B cell (primary cell): ENCODE measurements around the gene CCBE1. TPM values are rescaled to one million over a fixed set of nuclear protein-coding genes. Genes with fewer than 3 reads are reported as not detected.

Experiments used
- ATAC-seq: fragments of 200-7000 bp; cut with Tn5 transposase; one replicate; pipeline ENCODE4 v1.10.0; 2021; ENCODE audit warnings: low read depth, mild to moderate bottlenecking, moderate number of reproducible peaks, moderate library complexity
- CTCF ChIA-PET: fragments of 350-600 bp; sonication (Branson Sonifier 250); formaldehyde crosslinking; loops from one replicate; lab custom pipeline; 2021; ENCODE audit warnings: antibody characterized with exemption, inconsistent platforms; lab: Charles Lee
- POLR2A ChIA-PET: fragments of 350-600 bp; sonication (Branson Sonifier 250); formaldehyde crosslinking; loops from one replicate; lab custom pipeline; 2021; ENCODE audit warnings: antibody characterized with exemption; lab: Charles Lee
- DNase-seq: peaks from one replicate; pipeline ENCODE4 v3.0.0; 2013
- H2AFZ ChIP-seq: 2 replicates; pipeline ENCODE4 v1.6.1; 2012; ENCODE audit warnings: mild to moderate bottlenecking, low read depth, low read length; ENCODE audit not compliant: insufficient read depth, poor library complexity, severe bottlenecking
- H3K27ac ChIP-seq, 2 donors: 1 replicate in 1 of 2; 2 replicates in 1 of 2; pipeline ENCODE4 v1.5.1; 2012 to 2013; ENCODE audit warnings: low read length in 2 of 2, mild to moderate bottlenecking in 2 of 2, moderate library complexity in 1 of 2
- H3K27me3 ChIP-seq, 4 experiments: fragments of 200-600 bp in 1 of 4; sonication (generic) in 1 of 4; replicated peaks in 1 of 4; 1 replicate in 2 of 4; 2 replicates in 2 of 4; pipeline versions ENCODE4 v1.6.1 to v1.7.0; 2013 to 2016; ENCODE audit warnings: low read length in 3 of 4, mild to moderate bottlenecking in 2 of 4, mixed read lengths in 1 of 4, moderate library complexity in 1 of 4; ENCODE audit not compliant: insufficient read depth in 4 of 4, control insufficient read depth in 3 of 4; ENCODE audit errors: control extremely low read depth in 1 of 4
- H3K36me3 ChIP-seq, 2 experiments: replicated peaks in 1 of 2; 1 replicate in 1 of 2; 2 replicates in 1 of 2; pipeline versions ENCODE4 v1.6.1 to v1.7.1; 2013; ENCODE audit warnings: low read length in 1 of 2; ENCODE audit not compliant: insufficient read depth in 2 of 2, control insufficient read depth in 1 of 2; ENCODE audit errors: control extremely low read depth in 1 of 2, extremely low read depth in 1 of 2
- H3K4me1 ChIP-seq, 2 donors: fragments of 200-600 bp in 1 of 2; sonication (generic) in 1 of 2; 1 replicate in 1 of 2; 2 replicates in 1 of 2; pipeline versions ENCODE4 v1.5.1 to v1.6.1; 2013 to 2017; ENCODE audit warnings: low read length in 2 of 2; ENCODE audit not compliant: control insufficient read depth in 2 of 2, insufficient read depth in 2 of 2
- H3K4me2 ChIP-seq: replicated peaks from 2 replicates; pipeline ENCODE3; 2012; ENCODE audit warnings: mild to moderate bottlenecking, low read depth, low read length; ENCODE audit not compliant: poor library complexity, severe bottlenecking
- H3K4me3 ChIP-seq, 5 experiments: fragments of 200-600 bp in 1 of 5; sonication (generic) in 1 of 5; 1 replicate in 3 of 5; 2 replicates in 2 of 5; pipeline versions ENCODE4 v1.5.1 to v1.7.0; 2011 to 2016; ENCODE audit warnings: low read length in 4 of 5, mild to moderate bottlenecking in 4 of 5, low read depth in 2 of 5, control low read depth in 1 of 5, moderate library complexity in 1 of 5; ENCODE audit not compliant: insufficient read depth in 1 of 5; ENCODE audit errors: control extremely low read depth in 1 of 5, extremely low read depth in 1 of 5
- H3K79me2 ChIP-seq: fragments of 200-600 bp; sonication (generic); one replicate; pipeline ENCODE4 v1.6.0; 2016; ENCODE audit warnings: low read length; ENCODE audit not compliant: control insufficient read depth, insufficient read depth
- H3K9ac ChIP-seq: fragments of 200-600 bp; sonication (generic); 2 replicates; pipeline ENCODE4 v1.6.1; 2017; ENCODE audit warnings: mild to moderate bottlenecking, low read length, moderate library complexity
- H3K9me3 ChIP-seq, 3 donors: one replicate each; pipeline versions ENCODE4 v1.6.1 to v1.7.1; 2013; ENCODE audit warnings: low read length in 2 of 3; ENCODE audit not compliant: control insufficient read depth in 2 of 3, insufficient read depth in 1 of 3; ENCODE audit errors: control extremely low read depth in 1 of 3
- H4K20me1 ChIP-seq: 2 replicates; pipeline ENCODE4 v1.6.0; 2012; ENCODE audit warnings: mild to moderate bottlenecking, low read length; ENCODE audit not compliant: insufficient read depth, control insufficient read depth, poor library complexity, severe bottlenecking
- H3K27ac Mint-ChIP-seq: one replicate; pipeline ENCODE4 v1.8.0; 2021; ENCODE audit warnings: mixed read lengths
- H3K27me3 Mint-ChIP-seq: one replicate; pipeline ENCODE4 v1.8.0; 2021; ENCODE audit warnings: mixed read lengths
- H3K4me1 Mint-ChIP-seq: one replicate; pipeline ENCODE4 v1.8.0; 2021; ENCODE audit warnings: mixed read lengths
- H3K4me3 Mint-ChIP-seq: one replicate; pipeline ENCODE4 v1.8.0; 2021; ENCODE audit warnings: mixed read lengths
- H3K9me3 Mint-ChIP-seq: one replicate; pipeline ENCODE4 v1.8.0; 2022; ENCODE audit warnings: mixed read lengths; ENCODE audit not compliant: insufficient read depth
- EZH2 ChIP-seq: IDR thresholded peaks from 2 replicates; pipeline ENCODE4 v1.6.1; 2012; ENCODE audit warnings: borderline replicate concordance, low read depth, mild to moderate bottlenecking, moderate library complexity, low read length; ENCODE audit not compliant: insufficient read depth, poor library complexity, severe bottlenecking
- WGBS: methylation state at CpG from one replicate; pipeline ENCODE4 v1.1.5; 2013; ENCODE audit warnings: missing lambda C conversion rate; ENCODE audit not compliant: insufficient coverage; 5-methylcytosine and 5-hydroxymethylcytosine counted together
- intact Hi-C: fragments of 100-400 bp; cut with micrococcal nuclease; formaldehyde crosslinking; loops from one replicate; pipeline ENCODE4 v1.10.0; 2022
- polyA plus RNA-seq: library from polyadenylated mRNA; depleted of rRNA; stranded (reverse); fragments of >200 nt; gene quantifications from 2 replicates; pipeline ENCODE4 v1.2.3, GENCODE V29; 2012
- total RNA-seq, 2 donors: library from RNA; stranded (reverse); fragments of 120-200 nt in 1 of 2; gene quantifications; 1 replicate in 1 of 2; 2 replicates in 1 of 2; pipeline versions ENCODE4 v1.2.3 to v1.2.4, GENCODE V29; 2013 to 2022
- TF ChIP-seq, protein P1 (sequence below): fragments of 200-600 bp; IDR thresholded peaks from one replicate; pipeline ENCODE4 v1.8.0; 2022; ENCODE audit warnings: antibody characterized with exemption, mild to moderate bottlenecking

Gene CCBE1
- total and polyA plus RNA-seq, 2 donors (not counting 1 experiment from before 2014, with no cell fraction given): not detected

DNA sequence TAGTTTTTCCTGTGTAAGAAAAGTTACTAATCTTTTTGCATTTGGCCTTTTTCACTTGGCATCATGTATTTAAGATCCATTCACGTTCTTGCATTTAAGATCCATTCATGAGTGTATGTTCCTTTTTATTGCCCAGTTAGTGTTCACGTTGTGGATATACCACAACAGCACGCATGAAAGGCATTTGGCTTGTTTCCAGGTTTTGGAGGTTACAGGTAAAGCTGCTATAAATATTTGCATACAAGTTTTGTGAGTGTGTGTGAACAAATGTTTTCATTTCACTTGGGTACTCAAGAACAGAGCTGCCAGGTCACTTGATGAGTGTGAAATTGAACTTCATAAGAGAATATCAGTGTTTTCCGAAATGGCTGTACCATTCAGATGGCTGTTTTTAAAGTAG lies 121.2 kb downstream of the CCBE1 start:
- Mint-ChIP-seq H3K4me3 (no peak overlapping the region), H3K27me3 (peaks cover 5% of the 10 kb centered on the region), H3K27ac (no peak overlapping the region), H3K4me1 (no peaks in the 10 kb centered on the region), H3K9me3 (no peaks in the 10 kb centered on the region)
- POLR2A ChIA-PET: no interaction called here
- H4K20me1 ChIP-seq: no peaks in the 10 kb centered on the region
- no peak for DNase-seq
- no peak overlapping the region for H3K9ac ChIP-seq
- intact Hi-C loops: no loop called here
- WGBS: 94% methylated on average over 2 of the region's 4 CpGs
- ATAC-seq: no peak
- no peak overlapping the region for H3K4me2 ChIP-seq
- H3K27me3 ChIP-seq: no peaks in the 10 kb centered on the region
- H3K36me3 ChIP-seq: no peaks in the 10 kb centered on the region
- no peaks in the 10 kb centered on the region for H3K79me2 ChIP-seq
- CTCF ChIA-PET: no interaction called here
- H3K4me1 ChIP-seq: no peaks in the 10 kb centered on the region
- TF ChIP-seq EZH2: no peak
- TF ChIP-seq, protein P1, sequence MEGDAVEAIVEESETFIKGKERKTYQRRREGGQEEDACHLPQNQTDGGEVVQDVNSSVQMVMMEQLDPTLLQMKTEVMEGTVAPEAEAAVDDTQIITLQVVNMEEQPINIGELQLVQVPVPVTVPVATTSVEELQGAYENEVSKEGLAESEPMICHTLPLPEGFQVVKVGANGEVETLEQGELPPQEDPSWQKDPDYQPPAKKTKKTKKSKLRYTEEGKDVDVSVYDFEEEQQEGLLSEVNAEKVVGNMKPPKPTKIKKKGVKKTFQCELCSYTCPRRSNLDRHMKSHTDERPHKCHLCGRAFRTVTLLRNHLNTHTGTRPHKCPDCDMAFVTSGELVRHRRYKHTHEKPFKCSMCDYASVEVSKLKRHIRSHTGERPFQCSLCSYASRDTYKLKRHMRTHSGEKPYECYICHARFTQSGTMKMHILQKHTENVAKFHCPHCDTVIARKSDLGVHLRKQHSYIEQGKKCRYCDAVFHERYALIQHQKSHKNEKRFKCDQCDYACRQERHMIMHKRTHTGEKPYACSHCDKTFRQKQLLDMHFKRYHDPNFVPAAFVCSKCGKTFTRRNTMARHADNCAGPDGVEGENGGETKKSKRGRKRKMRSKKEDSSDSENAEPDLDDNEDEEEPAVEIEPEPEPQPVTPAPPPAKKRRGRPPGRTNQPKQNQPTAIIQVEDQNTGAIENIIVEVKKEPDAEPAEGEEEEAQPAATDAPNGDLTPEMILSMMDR: no peak
- no peak overlapping the region for H3K4me3 ChIP-seq
- no peak overlapping the region for H3K27ac ChIP-seq
- H3K9me3 ChIP-seq: no peaks in the 10 kb centered on the region
- H2AFZ ChIP-seq: no peak overlapping the region

DNA sequence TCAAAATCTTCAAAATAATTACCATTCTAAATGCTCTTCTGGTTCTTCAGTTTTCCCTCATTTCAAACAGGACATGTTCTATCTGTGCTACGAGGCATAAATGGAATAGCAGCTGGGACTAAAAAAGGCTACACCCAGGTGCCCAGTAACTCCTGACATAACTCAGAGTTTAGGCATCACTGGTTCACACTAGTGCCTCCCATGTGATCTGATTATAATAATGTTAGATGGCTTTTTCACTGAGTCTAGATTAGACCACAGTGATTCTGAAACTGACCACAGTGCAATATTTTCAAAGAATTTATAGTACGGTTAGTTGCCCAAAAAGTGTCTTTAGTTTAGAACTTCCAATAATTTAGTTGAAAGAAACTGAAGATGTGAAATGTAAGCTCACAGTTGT lies 123.3 kb downstream of the CCBE1 start:
- no peak overlapping the region for H3K9ac ChIP-seq
- ChIA-PET POLR2A (no interaction called here), CTCF (no interaction called here)
- Mint-ChIP-seq H3K4me3 (no peak overlapping the region), H3K4me1 (peaks cover under 1% of the 10 kb centered on the region), H3K27ac (no peak overlapping the region), H3K27me3 (peaks cover 5% of the 10 kb centered on the region), H3K9me3 (no peaks in the 10 kb centered on the region)
- no peaks in the 10 kb centered on the region for H3K9me3 ChIP-seq
- no peak for DNase-seq
- H4K20me1 ChIP-seq: no peaks in the 10 kb centered on the region
- no peak overlapping the region for H3K4me3 ChIP-seq
- H2AFZ ChIP-seq: no peak overlapping the region
- H3K4me1 ChIP-seq: no peaks in the 10 kb centered on the region
- no peaks in the 10 kb centered on the region for H3K79me2 ChIP-seq
- no peak overlapping the region for H3K27ac ChIP-seq
- TF ChIP-seq EZH2: no peak
- TF ChIP-seq, protein P1: no peak
- H3K27me3 ChIP-seq: no peaks in the 10 kb centered on the region
- ATAC-seq: no peak
- H3K36me3 ChIP-seq: no peaks in the 10 kb centered on the region
- no peak overlapping the region for H3K4me2 ChIP-seq
- intact Hi-C loops: no loop called here
- WGBS: no CpG with 5 or more reads among the region's 2 CpGs
